GM19025 (cell line): ENCODE results near the gene ESPNL.
"Not testable (repeated sequence)": the region's sequence is repeated elsewhere in the genome, so short reads cannot be mapped to it uniquely, and the experiment has no call there.

ENCODE experiments used
- ATAC-seq: cut with Tn5 transposase; IDR thresholded peaks from one replicate; pipeline ENCODE4 v1.9.1; 2021; ENCODE audit warnings: mild to moderate bottlenecking, low read depth, moderate library complexity; ENCODE audit not compliant: unreplicated experiment

Gene ESPNL, protein sequence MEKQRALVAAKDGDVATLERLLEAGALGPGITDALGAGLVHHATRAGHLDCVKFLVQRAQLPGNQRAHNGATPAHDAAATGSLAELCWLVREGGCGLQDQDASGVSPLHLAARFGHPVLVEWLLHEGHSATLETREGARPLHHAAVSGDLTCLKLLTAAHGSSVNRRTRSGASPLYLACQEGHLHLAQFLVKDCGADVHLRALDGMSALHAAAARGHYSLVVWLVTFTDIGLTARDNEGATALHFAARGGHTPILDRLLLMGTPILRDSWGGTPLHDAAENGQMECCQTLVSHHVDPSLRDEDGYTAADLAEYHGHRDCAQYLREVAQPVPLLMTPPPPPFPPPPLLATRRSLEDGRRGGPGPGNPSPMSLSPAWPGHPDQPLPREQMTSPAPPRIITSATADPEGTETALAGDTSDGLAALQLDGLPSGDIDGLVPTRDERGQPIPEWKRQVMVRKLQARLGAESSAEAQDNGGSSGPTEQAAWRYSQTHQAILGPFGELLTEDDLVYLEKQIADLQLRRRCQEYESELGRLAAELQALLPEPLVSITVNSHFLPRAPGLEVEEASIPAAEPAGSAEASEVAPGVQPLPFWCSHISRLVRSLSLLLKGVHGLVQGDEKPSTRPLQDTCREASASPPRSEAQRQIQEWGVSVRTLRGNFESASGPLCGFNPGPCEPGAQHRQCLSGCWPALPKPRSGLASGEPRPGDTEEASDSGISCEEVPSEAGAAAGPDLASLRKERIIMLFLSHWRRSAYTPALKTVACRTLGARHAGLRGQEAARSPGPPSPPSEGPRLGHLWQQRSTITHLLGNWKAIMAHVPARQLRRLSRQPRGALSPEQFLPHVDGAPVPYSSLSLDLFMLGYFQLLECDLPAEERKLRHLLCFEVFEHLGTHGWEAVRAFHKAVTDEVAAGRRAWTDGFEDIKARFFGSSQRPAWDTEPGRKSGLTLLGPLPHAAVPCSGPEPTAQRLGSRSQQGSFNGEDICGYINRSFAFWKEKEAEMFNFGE

DNA sequence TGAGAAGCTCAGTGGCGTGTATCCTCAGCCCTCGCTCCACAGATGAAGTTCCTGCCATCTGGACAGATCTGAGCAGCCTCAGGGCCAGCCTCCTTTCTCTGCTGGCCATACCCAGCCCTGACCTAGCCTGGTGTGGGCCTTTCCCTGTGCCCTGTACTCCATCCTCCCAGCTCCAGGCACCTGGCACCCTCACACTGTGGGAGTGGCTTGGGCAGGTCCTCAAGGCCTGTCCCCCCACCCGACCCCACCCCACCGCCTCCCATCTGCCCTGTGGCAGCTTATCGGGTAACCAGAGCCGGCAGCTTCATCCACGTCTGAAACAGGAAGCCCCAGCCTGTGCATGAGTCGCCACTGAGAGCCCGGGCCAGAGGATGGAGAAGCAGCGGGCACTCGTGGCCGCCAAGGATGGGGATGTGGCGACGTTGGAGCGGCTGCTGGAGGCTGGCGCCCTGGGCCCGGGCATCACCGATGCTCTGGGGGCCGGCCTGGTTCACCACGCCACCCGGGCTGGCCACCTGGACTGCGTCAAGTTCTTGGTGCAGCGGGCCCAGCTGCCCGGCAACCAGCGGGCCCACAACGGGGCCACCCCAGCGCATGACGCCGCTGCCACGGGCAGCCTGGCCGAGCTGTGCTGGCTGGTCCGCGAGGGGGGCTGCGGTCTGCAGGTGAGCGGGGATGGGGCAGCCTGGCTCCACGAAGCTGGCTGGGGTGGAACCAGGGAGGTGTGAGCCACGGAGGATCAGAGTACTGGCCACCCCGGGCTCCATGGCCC lies at the start of gene ESPNL:
Gene ESPNL (plus strand): TSS at position 292 of the 772 bp plus-strand sequence. CDS start 80 bp downstream, at position 372.
- ATAC-seq: no peak

DNA sequence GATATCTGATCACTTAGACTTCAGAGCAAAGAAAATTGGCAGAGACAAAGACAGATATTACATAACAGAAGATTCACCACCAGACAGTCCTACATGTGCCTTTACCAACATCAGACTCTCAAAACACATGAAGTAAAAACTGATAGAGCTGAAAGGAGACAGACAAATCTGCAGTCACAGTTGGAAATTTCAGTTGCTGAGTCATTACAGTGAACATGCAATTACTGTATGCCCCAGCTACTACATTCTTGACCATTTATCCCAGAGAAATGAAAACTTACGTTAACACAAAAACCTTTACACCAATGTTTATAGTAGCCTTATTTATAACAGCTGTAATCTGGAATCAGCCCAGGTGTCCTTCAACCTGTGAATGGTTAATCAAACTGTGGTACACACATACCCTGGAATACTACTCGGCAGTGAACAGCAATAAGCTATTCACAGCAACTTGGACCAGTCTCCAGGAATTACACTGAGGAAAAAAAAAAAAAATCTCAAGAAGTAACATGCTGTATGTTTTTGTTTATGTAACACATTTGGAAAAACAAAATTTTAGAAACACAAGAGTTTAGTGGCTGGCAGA lies 46.9 kb upstream of the ESPNL start:
- ATAC-seq: no peak

DNA sequence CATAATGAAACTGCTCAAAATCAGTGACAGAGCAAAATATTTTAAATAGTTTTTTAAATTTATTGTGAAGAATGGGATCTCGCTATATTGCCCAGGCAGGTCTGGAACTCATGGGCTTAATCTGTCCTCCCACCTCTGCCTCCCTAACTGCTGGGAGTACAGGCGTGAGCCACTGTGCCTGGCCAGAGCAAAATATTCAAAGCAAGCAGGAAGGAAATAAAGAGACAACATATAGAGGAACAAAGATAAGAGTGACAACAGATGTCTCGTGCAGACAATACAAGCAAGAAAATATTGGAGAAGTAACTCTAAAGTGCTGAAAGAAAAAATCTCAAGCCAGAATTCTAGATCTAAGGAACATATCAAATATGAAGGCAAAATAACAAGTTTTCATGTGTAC lies 44.3 kb upstream of the ESPNL start:
- ATAC-seq: no peak

DNA sequence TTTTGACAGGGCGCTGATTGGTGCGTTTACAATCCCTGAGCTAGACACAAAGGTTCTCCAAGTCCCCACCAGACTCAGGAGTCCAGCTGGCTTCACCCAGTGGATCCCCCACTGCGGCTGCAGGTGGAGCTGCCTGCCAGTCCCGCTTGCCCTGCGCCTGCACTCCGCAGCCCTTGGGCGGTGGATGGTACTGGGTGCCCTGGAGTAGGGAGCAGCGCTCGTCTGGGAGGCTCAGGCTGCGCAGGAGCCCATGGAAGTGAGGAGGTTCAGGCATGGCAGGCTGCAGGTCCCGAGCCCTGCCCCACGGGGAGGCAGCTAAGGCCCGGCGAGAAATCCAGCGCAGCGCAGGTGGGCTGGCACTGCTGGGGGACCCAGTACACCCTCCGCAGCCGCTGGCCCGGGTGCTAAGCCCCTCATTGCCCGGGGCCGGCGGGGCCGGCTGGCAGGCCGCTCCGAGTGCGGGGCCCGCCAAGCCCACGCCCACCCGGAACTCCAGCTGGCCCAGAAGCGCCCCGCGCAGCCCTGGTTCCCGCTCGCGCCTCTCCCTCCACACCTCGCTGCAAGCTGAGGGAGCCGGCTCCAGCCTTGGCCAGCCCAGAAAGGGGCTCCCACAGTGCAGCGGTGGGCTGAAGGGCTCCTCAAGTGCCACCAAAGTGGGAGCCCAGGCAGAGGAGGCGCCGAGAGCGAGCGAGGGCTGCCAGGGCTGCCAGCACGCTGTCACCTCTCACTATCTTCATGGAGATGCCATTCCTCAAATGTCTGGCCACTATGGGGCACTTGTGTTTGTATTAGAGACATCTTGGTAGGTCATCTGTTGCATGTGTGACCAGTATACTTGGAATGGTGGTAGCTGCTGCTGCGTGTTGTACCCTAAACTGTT lies 42.2 kb upstream of the ESPNL start:
- not testable (repeated sequence) for ATAC-seq

DNA sequence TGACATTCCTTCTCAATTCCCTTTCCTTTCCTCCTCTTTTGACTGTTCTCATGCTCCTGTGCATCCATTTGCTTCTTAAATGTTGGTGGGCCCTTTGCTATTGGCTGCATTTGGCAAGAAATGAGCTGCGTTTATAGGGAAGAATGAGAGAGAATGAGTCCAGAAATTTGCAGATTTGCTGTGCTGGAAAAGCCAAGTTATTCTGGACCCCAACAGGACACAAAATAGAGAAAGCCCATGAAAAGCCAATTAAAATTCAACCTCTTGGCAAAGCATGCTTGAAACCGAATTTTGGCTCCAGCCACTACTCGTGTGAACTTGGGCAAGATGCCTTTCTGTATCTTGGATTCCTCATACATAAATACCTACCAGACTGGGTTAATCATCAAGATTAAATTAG lies 40.6 kb upstream of the ESPNL start:
- no peak for ATAC-seq

DNA sequence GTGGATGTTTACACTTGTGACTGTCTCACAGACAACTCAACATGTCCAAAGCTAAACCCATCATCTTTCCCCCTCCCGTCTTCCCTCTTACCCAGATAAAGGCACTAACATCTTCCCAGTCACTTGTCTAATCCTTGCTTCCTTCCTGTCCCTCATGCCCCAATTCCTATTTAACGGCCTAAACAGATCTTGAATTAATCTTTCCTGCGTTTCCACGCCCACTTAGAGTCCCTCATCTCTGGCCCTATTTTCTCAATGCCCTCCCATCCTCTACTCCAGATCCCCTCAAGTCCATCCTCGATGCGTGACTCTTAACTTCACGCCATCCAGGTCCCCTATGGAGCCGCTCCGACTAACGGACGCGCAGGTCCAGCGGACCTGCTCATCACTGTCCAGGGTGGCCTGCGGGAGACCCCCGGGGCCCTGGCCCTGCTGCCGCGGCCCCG lies 40.0 kb upstream of the ESPNL start:
- ATAC-seq: no peak

DNA sequence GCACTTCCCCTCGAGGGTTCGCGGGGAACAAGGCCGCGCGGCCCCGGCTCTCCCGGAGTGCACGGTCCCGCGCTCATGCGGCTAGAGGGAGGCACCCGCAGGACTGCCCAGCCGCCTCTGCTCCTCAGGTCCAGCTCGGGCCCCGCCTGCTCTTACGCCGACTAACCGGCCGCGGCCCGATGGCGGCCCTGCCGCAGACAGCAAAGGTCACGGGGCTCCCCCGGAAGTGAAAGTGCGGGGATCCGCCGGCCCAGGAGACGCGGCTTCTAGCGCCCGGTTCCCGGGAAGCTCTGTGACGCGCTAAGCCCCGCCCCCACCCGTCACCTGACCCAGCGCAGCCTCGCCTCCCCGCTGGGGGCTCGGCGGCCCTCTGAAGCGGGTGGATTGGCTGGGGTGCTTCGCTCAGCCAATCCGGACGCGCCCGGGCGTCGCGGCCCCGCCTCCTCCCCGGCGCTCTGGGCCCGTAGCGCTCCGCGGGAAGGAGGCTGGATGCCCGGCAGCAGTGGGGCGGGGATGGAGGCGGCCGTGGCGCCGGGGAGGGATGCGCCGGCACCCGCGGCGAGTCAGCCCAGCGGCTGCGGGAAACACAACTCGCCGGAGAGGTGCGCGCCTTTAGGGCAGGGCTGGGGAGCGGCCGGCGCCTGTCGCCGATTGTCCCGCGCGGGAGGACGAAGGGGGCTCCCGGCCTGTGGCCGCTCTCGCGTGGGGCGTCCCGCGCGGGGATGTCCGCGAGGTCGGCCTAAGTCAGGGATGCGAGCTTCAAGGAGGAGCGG lies 39.4 kb upstream of the ESPNL start, which contains the start of gene SCLY:
Gene SCLY (plus strand): TSS at position 460 of the 773 bp plus-strand sequence. CDS start 54 bp downstream, at position 514.
- ATAC-seq: peak; percentile 96

DNA sequence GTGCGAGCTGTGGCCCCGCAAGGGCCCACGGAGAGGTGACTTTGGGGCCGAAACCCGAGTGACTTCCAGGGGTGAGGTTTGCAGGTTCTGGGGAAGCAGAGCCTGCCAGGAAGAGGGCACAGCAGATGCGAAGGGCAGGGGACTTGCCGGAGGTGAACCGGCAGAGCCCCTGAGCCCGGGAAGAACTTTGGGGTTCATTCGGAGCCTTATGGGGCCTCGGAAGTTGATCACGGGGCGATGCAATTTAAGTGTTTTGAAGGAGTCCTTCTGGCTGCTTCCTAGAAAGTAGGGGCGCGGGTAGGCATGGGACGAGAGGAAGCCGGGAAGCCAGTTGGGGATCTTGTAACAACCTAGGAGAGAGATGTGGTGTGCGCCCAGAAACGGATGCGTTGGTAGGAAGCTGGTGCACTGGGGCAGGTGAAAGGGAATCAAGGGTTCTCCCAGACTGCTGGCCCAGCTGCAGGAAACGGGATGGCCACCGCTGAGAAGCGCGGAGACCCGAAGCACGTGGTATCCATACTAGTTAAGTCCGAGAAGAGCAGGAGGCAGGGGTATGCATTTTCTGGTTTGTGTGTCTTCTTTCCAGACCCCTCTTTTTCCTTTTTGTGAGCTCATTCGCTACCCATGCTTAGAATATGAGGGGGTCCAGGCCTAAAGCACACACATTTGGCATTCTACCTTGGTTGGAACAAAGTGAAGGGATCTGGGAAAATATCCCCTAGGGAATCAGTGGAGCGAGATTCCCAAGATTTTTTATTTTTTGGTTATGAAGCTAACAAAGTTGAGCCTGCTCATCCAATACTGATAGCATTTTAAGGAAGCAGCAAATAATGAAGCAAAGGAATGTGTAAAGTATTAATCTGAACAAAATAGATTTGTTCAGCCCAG lies 38.6 kb upstream of the ESPNL start:
- no peak for ATAC-seq

DNA sequence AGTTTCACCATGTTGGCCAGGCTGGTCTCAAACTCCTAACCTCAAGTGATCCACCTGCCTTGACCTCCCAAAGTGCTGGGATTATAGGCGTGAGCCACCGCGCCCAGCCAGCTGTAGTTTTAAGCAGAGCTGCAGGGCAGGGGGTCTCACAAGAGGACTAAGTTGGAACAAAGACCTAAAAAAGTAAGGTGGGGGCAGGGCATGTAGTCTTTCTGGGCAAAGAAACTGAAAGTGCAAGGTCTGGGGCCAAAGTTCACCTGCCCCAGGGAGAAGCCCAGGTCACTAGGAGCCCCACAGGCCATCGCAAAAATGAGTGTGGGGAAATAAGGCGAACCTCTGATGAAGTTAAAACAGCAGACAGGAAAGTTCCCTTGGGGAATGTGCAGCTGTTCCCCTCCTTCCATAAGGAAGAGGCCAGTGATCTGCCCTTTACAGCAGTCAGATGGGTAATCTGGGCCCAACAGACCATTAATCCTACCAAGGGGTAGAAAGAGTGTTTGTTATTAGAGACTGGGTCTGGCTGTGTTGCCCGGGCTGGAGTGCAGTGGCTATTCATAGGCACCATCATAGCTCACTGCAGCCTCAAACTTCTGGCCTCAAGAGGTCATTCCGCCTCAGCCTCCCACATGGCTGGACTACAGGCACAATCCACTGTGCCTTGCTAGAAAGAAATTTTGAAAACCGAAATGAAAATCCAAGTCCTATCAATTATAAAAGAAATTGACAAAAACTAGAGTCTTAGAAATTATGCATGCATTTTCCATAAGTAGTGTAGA lies 36.5 kb upstream of the ESPNL start:
- ATAC-seq: no peak

DNA sequence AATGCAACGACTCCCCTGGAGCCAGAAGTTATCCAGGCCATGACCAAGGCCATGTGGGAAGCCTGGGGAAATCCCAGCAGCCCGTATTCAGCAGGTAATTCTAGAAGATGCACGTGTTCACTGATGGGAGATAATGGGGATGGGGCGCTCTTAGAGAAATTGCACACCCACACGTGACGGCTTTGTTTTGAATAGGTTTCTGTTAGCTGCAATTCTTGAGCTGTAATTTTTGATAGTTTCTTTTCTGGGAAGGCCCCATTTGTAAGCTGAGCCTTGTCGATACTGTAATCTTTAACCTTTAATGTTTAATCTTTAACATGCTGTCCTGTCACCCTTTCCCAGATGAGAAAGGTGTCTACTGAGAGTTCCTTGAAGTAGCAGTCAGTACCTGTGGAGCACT lies 35.8 kb upstream of the ESPNL start:
- no peak for ATAC-seq

DNA sequence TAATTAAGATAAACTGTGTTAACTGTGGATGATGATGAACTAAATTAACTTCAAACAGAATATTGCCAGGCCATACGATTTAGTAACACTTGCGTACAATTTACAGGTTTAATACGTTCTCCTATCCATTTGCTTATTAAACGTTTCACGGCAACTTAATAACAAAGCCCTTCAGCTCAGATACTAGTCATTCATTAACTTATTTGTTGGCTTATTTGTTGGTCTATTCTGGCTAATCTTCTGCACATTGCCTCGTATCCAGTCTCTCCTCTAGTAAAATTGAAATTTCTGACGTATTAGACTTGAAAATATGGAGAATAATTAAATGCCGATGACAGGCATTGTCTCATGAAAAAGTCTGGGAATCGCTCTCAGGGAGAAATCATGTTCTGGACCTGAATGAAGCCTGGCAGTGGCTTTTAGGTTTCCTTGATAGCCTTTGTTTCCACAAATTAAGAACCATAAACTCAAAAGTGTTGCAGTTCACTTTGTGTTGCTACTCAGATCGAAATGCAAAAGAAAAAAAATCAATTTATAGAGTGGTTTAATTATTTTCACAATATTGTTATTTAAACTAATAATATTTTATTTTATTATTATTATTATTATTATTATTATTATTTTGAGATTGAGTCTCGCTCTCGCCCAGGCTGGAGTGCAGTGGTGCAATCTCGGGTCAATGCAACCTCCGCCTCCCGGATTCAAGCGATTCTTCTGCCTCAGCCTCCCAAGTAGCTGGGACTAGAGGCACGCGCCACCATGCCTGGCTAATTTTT lies 34.9 kb upstream of the ESPNL start:
- no peak for ATAC-seq

DNA sequence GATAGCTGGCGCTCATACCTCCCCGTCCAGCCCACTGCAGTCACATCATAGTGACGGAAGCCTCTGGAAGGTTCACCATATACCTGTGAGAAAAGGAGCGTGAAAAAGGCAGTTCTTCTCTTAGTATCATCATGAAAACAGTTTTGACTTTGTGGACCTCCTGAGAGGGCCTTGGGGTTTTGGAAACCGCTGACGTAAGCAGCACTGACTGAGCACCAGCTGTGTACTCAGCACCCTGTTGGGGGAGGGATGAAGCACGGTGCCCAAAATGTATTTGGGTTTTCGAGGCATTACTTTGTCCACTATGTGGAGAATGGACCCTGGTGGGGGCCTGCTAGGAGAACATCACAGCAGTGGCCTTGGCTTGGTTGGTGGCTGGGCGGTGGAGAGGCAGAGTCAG lies 33.9 kb upstream of the ESPNL start:
- no peak for ATAC-seq

DNA sequence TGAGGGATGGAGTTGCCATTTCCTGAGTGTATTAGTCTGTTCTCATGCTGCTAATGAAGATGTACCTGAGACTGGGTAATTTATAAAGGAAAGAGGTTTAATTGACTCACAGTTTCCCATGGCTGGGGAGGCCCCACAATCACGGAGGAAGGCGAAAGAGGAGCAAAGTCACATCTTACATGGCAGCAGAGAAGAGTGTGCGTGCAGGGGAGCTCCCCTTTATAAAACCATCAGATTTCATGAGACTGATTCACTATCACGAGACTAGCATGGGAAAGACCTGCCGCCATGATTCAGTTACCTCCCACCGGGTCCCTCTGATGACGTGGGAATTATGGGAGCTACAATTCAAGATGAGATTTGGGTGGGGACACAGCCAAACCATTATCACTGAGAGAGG lies 33.4 kb upstream of the ESPNL start:
- not testable (repeated sequence) for ATAC-seq

DNA sequence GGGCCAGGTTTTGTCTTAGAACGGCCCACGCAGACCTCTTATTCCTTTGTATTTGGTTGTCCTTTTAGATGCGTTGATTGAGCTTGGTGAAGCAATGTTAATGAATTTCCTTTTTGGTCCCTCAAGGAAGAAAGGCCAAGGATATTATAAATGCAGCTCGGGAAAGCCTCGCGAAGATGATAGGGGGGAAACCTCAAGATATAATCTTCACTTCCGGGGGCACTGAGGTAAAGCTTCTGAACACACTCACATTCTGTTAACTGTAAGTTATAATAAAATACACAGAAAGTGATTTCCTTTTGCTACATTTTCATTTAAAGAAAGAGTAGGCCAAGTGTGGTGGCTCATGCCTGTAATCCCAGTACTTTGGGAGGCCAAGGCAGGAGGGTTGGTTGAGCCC lies 32.2 kb upstream of the ESPNL start:
- ATAC-seq: no peak

DNA sequence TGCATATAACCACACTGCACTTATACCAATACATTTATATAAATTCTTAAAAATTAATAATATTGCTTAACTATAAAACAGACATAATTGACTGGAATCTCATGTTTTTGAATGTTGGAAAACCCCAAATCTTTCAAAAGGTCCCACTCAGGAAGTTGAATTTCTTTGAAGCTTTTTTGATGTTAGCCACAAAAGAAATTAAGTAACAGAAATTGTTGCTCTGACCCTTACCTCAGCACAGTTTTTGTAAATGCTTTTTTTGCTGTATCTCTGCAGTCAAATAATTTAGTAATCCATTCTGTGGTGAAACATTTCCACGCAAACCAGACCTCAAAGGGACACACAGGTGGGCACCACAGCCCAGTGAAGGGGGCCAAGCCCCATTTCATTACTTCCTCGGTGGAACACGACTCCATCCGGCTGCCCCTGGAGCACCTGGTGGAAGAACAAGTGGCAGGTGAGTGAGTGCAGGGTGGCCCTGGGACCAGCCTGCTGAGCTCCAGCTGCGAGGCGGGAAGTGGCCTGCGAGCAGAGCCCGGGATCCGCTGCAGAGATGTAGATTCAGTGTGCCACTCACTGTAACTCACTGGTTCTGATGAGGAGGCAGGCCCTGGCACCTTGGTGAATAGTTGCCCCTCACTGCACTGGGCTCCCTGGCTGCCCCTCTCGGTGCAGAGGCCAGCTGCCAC lies 31.0 kb upstream of the ESPNL start:
- ATAC-seq: no peak
